ENCODE measurements around the gene CHI3L2.

Gene CHI3L2

DNA sequence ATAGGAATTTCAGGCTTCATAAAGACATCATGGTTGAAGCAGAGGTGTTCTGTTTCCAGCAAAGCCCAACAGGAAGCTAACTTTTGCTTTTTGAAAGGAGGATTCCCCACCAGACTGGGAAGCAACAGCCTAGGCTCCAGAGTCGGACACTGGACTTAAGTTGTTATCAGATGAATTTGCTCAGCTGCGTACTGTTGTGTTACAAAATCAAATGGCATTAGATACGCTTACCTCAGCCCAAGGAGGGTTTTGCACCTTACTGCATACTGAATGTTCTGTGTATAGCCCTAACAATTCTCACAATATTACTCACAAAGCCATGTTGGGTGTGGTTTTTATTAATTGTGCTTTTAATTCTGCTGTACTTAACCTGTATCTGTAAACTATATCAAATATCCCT lies 62.6 kb downstream of the CHI3L2 start:
- DNase-seq (ENCODE audit: low read depth, low spot score), result no peak

DNA sequence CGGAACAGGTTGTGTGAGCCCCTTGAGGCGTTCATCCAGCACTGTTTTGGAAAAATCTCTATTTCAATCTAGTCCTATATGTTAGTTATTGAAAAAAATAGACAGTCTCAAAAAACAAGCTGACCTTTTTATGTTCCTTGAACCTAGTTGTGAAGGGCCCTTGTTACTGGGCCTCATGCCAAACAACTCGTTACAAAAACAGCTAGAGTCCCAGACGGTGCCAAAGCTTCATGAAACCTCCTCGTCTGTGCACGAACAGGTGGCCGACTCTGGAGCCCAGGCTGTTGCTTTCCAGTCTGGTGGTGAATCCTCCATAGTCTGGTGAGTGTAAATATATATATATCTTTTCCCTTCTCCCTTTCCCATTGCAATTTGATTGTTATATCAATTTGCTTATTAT lies 63.1 kb downstream of the CHI3L2 start, which contains the start of gene CHIA:
Gene CHIA (plus strand): TSS at position 222 of the 400 bp plus-strand sequence. CDS start 19,617 bp downstream, outside the sequence.
- no peak for DNase-seq (ENCODE audit: low read depth, low spot score)

Data from brain pericyte (primary cell).